B cell (primary cell): ENCODE results near the gene EP300. TPM values are rescaled to one million over a fixed set of nuclear protein-coding genes. Genes with fewer than 3 reads are reported as not detected.

Experiments
- ATAC-seq: fragments of 200-7000 bp; cut with Tn5 transposase; one replicate; pipeline ENCODE4 v1.10.0; 2021; ENCODE audit warnings: low read depth, mild to moderate bottlenecking, moderate number of reproducible peaks, moderate library complexity
- CTCF ChIA-PET: fragments of 350-600 bp; sonication (Branson Sonifier 250); formaldehyde crosslinking; loops from one replicate; lab custom pipeline; 2021; ENCODE audit warnings: antibody characterized with exemption, inconsistent platforms; lab: Charles Lee
- POLR2A ChIA-PET: fragments of 350-600 bp; sonication (Branson Sonifier 250); formaldehyde crosslinking; loops from one replicate; lab custom pipeline; 2021; ENCODE audit warnings: antibody characterized with exemption; lab: Charles Lee
- DNase-seq: peaks from one replicate; pipeline ENCODE4 v3.0.0; 2013
- H2AFZ ChIP-seq: 2 replicates; pipeline ENCODE4 v1.6.1; 2012; ENCODE audit warnings: mild to moderate bottlenecking, low read depth, low read length; ENCODE audit not compliant: insufficient read depth, poor library complexity, severe bottlenecking
- H3K27ac ChIP-seq, 2 donors: 1 replicate in 1 of 2; 2 replicates in 1 of 2; pipeline ENCODE4 v1.5.1; 2012 to 2013; ENCODE audit warnings: low read length in 2 of 2, mild to moderate bottlenecking in 2 of 2, moderate library complexity in 1 of 2
- H3K27me3 ChIP-seq, 4 experiments: fragments of 200-600 bp in 1 of 4; sonication (generic) in 1 of 4; replicated peaks in 1 of 4; 1 replicate in 2 of 4; 2 replicates in 2 of 4; pipeline versions ENCODE4 v1.6.1 to v1.7.0; 2013 to 2016; ENCODE audit warnings: low read length in 3 of 4, mild to moderate bottlenecking in 2 of 4, mixed read lengths in 1 of 4, moderate library complexity in 1 of 4; ENCODE audit not compliant: insufficient read depth in 4 of 4, control insufficient read depth in 3 of 4; ENCODE audit errors: control extremely low read depth in 1 of 4
- H3K36me3 ChIP-seq, 2 experiments: replicated peaks in 1 of 2; 1 replicate in 1 of 2; 2 replicates in 1 of 2; pipeline versions ENCODE4 v1.6.1 to v1.7.1; 2013; ENCODE audit warnings: low read length in 1 of 2; ENCODE audit not compliant: insufficient read depth in 2 of 2, control insufficient read depth in 1 of 2; ENCODE audit errors: control extremely low read depth in 1 of 2, extremely low read depth in 1 of 2
- H3K4me1 ChIP-seq, 2 donors: fragments of 200-600 bp in 1 of 2; sonication (generic) in 1 of 2; 1 replicate in 1 of 2; 2 replicates in 1 of 2; pipeline versions ENCODE4 v1.5.1 to v1.6.1; 2013 to 2017; ENCODE audit warnings: low read length in 2 of 2; ENCODE audit not compliant: control insufficient read depth in 2 of 2, insufficient read depth in 2 of 2
- H3K4me2 ChIP-seq: replicated peaks from 2 replicates; pipeline ENCODE3; 2012; ENCODE audit warnings: mild to moderate bottlenecking, low read depth, low read length; ENCODE audit not compliant: poor library complexity, severe bottlenecking
- H3K4me3 ChIP-seq, 5 experiments: fragments of 200-600 bp in 1 of 5; sonication (generic) in 1 of 5; 1 replicate in 3 of 5; 2 replicates in 2 of 5; pipeline versions ENCODE4 v1.5.1 to v1.7.0; 2011 to 2016; ENCODE audit warnings: low read length in 4 of 5, mild to moderate bottlenecking in 4 of 5, low read depth in 2 of 5, control low read depth in 1 of 5, moderate library complexity in 1 of 5; ENCODE audit not compliant: insufficient read depth in 1 of 5; ENCODE audit errors: control extremely low read depth in 1 of 5, extremely low read depth in 1 of 5
- H3K79me2 ChIP-seq: fragments of 200-600 bp; sonication (generic); one replicate; pipeline ENCODE4 v1.6.0; 2016; ENCODE audit warnings: low read length; ENCODE audit not compliant: control insufficient read depth, insufficient read depth
- H3K9ac ChIP-seq: fragments of 200-600 bp; sonication (generic); 2 replicates; pipeline ENCODE4 v1.6.1; 2017; ENCODE audit warnings: mild to moderate bottlenecking, low read length, moderate library complexity
- H3K9me3 ChIP-seq, 3 donors: one replicate each; pipeline versions ENCODE4 v1.6.1 to v1.7.1; 2013; ENCODE audit warnings: low read length in 2 of 3; ENCODE audit not compliant: control insufficient read depth in 2 of 3, insufficient read depth in 1 of 3; ENCODE audit errors: control extremely low read depth in 1 of 3
- H4K20me1 ChIP-seq: 2 replicates; pipeline ENCODE4 v1.6.0; 2012; ENCODE audit warnings: mild to moderate bottlenecking, low read length; ENCODE audit not compliant: insufficient read depth, control insufficient read depth, poor library complexity, severe bottlenecking
- H3K27ac Mint-ChIP-seq: one replicate; pipeline ENCODE4 v1.8.0; 2021; ENCODE audit warnings: mixed read lengths
- H3K27me3 Mint-ChIP-seq: one replicate; pipeline ENCODE4 v1.8.0; 2021; ENCODE audit warnings: mixed read lengths
- H3K4me1 Mint-ChIP-seq: one replicate; pipeline ENCODE4 v1.8.0; 2021; ENCODE audit warnings: mixed read lengths
- H3K4me3 Mint-ChIP-seq: one replicate; pipeline ENCODE4 v1.8.0; 2021; ENCODE audit warnings: mixed read lengths
- H3K9me3 Mint-ChIP-seq: one replicate; pipeline ENCODE4 v1.8.0; 2022; ENCODE audit warnings: mixed read lengths; ENCODE audit not compliant: insufficient read depth
- EZH2 ChIP-seq: IDR thresholded peaks from 2 replicates; pipeline ENCODE4 v1.6.1; 2012; ENCODE audit warnings: borderline replicate concordance, low read depth, mild to moderate bottlenecking, moderate library complexity, low read length; ENCODE audit not compliant: insufficient read depth, poor library complexity, severe bottlenecking
- WGBS: methylation state at CpG from one replicate; pipeline ENCODE4 v1.1.5; 2013; ENCODE audit warnings: missing lambda C conversion rate; ENCODE audit not compliant: insufficient coverage; 5-methylcytosine and 5-hydroxymethylcytosine counted together
- intact Hi-C: fragments of 100-400 bp; cut with micrococcal nuclease; formaldehyde crosslinking; loops from one replicate; pipeline ENCODE4 v1.10.0; 2022
- polyA plus RNA-seq: library from polyadenylated mRNA; depleted of rRNA; stranded (reverse); fragments of >200 nt; gene quantifications from 2 replicates; pipeline ENCODE4 v1.2.3, GENCODE V29; 2012
- total RNA-seq, 2 donors: library from RNA; stranded (reverse); fragments of 120-200 nt in 1 of 2; gene quantifications; 1 replicate in 1 of 2; 2 replicates in 1 of 2; pipeline versions ENCODE4 v1.2.3 to v1.2.4, GENCODE V29; 2013 to 2022
- TF ChIP-seq, protein P1 (sequence below): fragments of 200-600 bp; IDR thresholded peaks from one replicate; pipeline ENCODE4 v1.8.0; 2022; ENCODE audit warnings: antibody characterized with exemption, mild to moderate bottlenecking

The EP300 gene
- total and polyA plus RNA-seq, 2 donors (not counting 1 experiment from before 2014, with no cell fraction given): 73.3 to 185 TPM

DNA sequence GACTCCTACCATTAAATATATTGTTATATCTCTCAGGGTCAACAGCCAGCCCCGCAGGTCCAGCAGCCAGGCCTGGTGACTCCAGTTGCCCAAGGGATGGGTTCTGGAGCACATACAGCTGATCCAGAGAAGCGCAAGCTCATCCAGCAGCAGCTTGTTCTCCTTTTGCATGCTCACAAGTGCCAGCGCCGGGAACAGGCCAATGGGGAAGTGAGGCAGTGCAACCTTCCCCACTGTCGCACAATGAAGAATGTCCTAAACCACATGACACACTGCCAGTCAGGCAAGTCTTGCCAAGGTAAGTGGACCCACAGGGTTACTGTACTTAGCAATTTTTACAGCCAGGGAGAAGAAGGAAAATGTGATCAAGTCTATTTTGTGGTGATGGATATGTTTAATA is 35.1 kb downstream of the EP300 start:
- no peak overlapping the region for H3K27ac ChIP-seq
- peaks cover 13% of the 10 kb centered on the region for H3K4me1 Mint-ChIP-seq
- no peak overlapping the region for H3K9ac ChIP-seq
- no peaks in the 10 kb centered on the region for H3K27me3 ChIP-seq
- TF ChIP-seq EZH2: no peak
- TF ChIP-seq, protein P1, sequence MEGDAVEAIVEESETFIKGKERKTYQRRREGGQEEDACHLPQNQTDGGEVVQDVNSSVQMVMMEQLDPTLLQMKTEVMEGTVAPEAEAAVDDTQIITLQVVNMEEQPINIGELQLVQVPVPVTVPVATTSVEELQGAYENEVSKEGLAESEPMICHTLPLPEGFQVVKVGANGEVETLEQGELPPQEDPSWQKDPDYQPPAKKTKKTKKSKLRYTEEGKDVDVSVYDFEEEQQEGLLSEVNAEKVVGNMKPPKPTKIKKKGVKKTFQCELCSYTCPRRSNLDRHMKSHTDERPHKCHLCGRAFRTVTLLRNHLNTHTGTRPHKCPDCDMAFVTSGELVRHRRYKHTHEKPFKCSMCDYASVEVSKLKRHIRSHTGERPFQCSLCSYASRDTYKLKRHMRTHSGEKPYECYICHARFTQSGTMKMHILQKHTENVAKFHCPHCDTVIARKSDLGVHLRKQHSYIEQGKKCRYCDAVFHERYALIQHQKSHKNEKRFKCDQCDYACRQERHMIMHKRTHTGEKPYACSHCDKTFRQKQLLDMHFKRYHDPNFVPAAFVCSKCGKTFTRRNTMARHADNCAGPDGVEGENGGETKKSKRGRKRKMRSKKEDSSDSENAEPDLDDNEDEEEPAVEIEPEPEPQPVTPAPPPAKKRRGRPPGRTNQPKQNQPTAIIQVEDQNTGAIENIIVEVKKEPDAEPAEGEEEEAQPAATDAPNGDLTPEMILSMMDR: no peak
- H3K36me3 ChIP-seq: peaks cover 2 to 69% of the 10 kb centered on the region in 2 experiments
- no peak overlapping the region for H3K4me3 Mint-ChIP-seq
- H3K27me3 Mint-ChIP-seq: no peaks in the 10 kb centered on the region
- CTCF ChIA-PET: interaction anchor here (1.4 kb wide), 1 partner anchor 205 kb away, joined by 5 read pairs; no protein-coding TSS in a partner anchor
- no peaks in the 10 kb centered on the region for H3K4me1 ChIP-seq
- H3K4me2 ChIP-seq: no peak overlapping the region
- POLR2A ChIA-PET: no interaction called here
- H3K9me3 Mint-ChIP-seq: no peaks in the 10 kb centered on the region
- ATAC-seq: no peak
- intact Hi-C loops: no loop called here
- H2AFZ ChIP-seq: no peak overlapping the region
- no peak for DNase-seq
- peaks cover 88% of the 10 kb centered on the region for H3K79me2 ChIP-seq
- peaks cover 62% of the 10 kb centered on the region for H4K20me1 ChIP-seq
- 100% methylated on average over 2 of the region's 5 CpGs for WGBS
- no peaks in the 10 kb centered on the region for H3K9me3 ChIP-seq
- no peak overlapping the region for H3K4me3 ChIP-seq
- no peak overlapping the region for H3K27ac Mint-ChIP-seq

DNA sequence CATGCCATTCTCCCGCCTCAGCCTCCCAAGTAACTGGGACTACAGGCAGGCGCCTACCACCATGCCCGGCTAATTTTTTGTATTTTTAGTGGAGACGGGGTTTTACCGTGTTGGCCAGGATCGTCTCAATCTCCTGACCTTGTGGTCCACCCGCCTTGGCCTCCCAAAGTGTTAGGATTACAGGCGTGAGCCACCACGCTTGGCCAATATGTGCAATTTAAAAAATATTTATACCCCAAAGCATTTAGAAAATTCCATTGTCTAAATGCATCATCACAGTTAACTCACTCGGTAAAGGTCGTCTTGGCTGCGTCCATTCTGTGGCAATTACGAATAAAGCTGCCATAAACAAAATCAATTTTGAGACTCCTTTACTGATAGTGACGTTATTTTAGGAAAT is 36.2 kb downstream of the EP300 start:
- H3K4me1 Mint-ChIP-seq: peaks cover 8% of the 10 kb centered on the region
- Histone ChIP-seq H3K4me2 (no peak overlapping the region), H3K27ac (no peak overlapping the region), H4K20me1 (peaks cover 54% of the 10 kb centered on the region), H3K9ac (no peak overlapping the region), H3K79me2 (peaks cover 81% of the 10 kb centered on the region), H3K9me3 (no peaks in the 10 kb centered on the region), H3K36me3 (peaks cover 2 to 77% of the 10 kb centered on the region in 2 experiments), H3K4me1 (no peaks in the 10 kb centered on the region), H3K27me3 (no peaks in the 10 kb centered on the region), H3K4me3 (no peak overlapping the region), H2AFZ (no peak overlapping the region)
- DNase-seq (no peak), ATAC-seq (no peak)
- H3K27ac Mint-ChIP-seq: no peak overlapping the region
- no peaks in the 10 kb centered on the region for H3K27me3 Mint-ChIP-seq
- H3K9me3 Mint-ChIP-seq: no peaks in the 10 kb centered on the region
- 100% methylated on average over 11 of the region's 14 CpGs for WGBS
- intact Hi-C loops: no loop called here
- no peak overlapping the region for H3K4me3 Mint-ChIP-seq
- TF ChIP-seq, protein P1: no peak
- TF ChIP-seq EZH2: no peak
- POLR2A ChIA-PET: interaction anchor here (0.7 kb wide), 1 partner anchor 230 kb away, joined by 3 read pairs; no protein-coding TSS in a partner anchor
- CTCF ChIA-PET: no interaction called here
